SK-N-SH (cell line): Measurements from ENCODE around the gene LHX6. TPM values are rescaled to one million over a fixed set of nuclear protein-coding genes. Genes with fewer than 3 reads are reported as not detected.

Source experiments
- CTCF ChIA-PET: fragments of 300-600, 350-600 bp; formaldehyde crosslinking; extraction: SDS; loops from one replicate; lab custom pipeline; 2021; lab: Yijun Ruan, JAX
- POLR2A ChIA-PET: fragments of 350-600 bp; sonication (Branson Sonifier 250); formaldehyde crosslinking; extraction: SDS; loops from one replicate; lab custom pipeline; 2020; ENCODE audit warnings: antibody characterized with exemption, inconsistent platforms; lab: Yijun Ruan, JAX
- DNase-seq: peaks from one replicate; pipeline ENCODE4 v3.0.0; 2012
- H2AFZ ChIP-seq: fragments of 200-600 bp; sonication (generic); 2 replicates; pipeline ENCODE4 v1.8.1; 2016; ENCODE audit warnings: antibody characterized with exemption, mild to moderate bottlenecking, low read depth
- H3F3A ChIP-seq: fragments of 200-600 bp; sonication (generic); replicated peaks from 2 replicates; pipeline ENCODE3; 2016; ENCODE audit warnings: antibody characterized with exemption, mild to moderate bottlenecking; ENCODE audit not compliant: insufficient read depth
- H3K27ac ChIP-seq, 2 experiments: fragments of 200-500 bp in 1 of 2; fragments of 200-600 bp in 1 of 2; sonication (Bioruptor generic) in 1 of 2; sonication (generic), shearing (Covaris generic) in 1 of 2; 2 replicates each; pipeline versions ENCODE4 v1.5.1 to v1.6.1; 2014 to 2016; ENCODE audit warnings: low read depth in 2 of 2, inconsistent platforms in 1 of 2, low read length in 1 of 2, mild to moderate bottlenecking in 1 of 2, mixed read lengths in 1 of 2
- H3K27me3 ChIP-seq: fragments of 200-600 bp; sonication (generic), shearing (Covaris generic); 2 replicates; pipeline ENCODE4 v1.6.1; 2016; ENCODE audit warnings: mixed run types; ENCODE audit not compliant: insufficient read depth
- H3K36me3 ChIP-seq, 2 experiments: fragments of 200-500 bp in 1 of 2; fragments of 200-600 bp in 1 of 2; sonication (Bioruptor generic) in 1 of 2; sonication (generic) in 1 of 2; replicated peaks in 1 of 2; 2 replicates each; pipeline versions ENCODE3 to v1.5.1; 2014 to 2016; ENCODE audit warnings: low read length in 1 of 2, mild to moderate bottlenecking in 1 of 2; ENCODE audit not compliant: insufficient read depth in 2 of 2, control insufficient read depth in 1 of 2
- H3K4me1 ChIP-seq, 2 experiments: fragments of 200-500 bp in 1 of 2; fragments of 200-600 bp in 1 of 2; sonication (Bioruptor generic) in 1 of 2; sonication (generic), shearing (Covaris generic) in 1 of 2; 2 replicates each; pipeline versions ENCODE4 v1.5.1 to v1.6.1; 2014 to 2016; ENCODE audit warnings: low read depth in 1 of 2, low read length in 1 of 2, mixed run types in 1 of 2; ENCODE audit not compliant: insufficient read depth in 2 of 2, control insufficient read depth in 1 of 2
- H3K4me2 ChIP-seq: fragments of 200-600 bp; sonication (generic), shearing (Covaris generic); 2 replicates; pipeline ENCODE4 v1.6.1; 2017; ENCODE audit warnings: mixed run types
- H3K4me3 ChIP-seq, 2 experiments: fragments of 200-500 bp in 1 of 2; fragments of 200-600 bp in 1 of 2; sonication (Bioruptor generic) in 1 of 2; sonication (generic), shearing (Covaris generic) in 1 of 2; 2 replicates each; pipeline versions ENCODE4 v1.5.1 to v1.8.1; 2014 to 2016; ENCODE audit warnings: low read depth in 2 of 2, inconsistent platforms in 1 of 2, low read length in 1 of 2, mild to moderate bottlenecking in 1 of 2, mixed read lengths in 1 of 2, moderate library complexity in 1 of 2
- H3K79me2 ChIP-seq: fragments of 200-600 bp; sonication (generic); 2 replicates; pipeline ENCODE4 v1.8.1; 2017; ENCODE audit warnings: mild to moderate bottlenecking; ENCODE audit not compliant: insufficient read depth
- H3K9ac ChIP-seq: fragments of 200-600 bp; sonication (generic); 2 replicates; pipeline ENCODE4 v1.6.1; 2017; ENCODE audit warnings: mixed run types
- H3K9me2 ChIP-seq: fragments of 200-600 bp; sonication (generic); 2 replicates; pipeline ENCODE4 v1.6.1; 2017; ENCODE audit warnings: mixed run types
- H3K9me3 ChIP-seq: fragments of 200-600 bp; sonication (generic); 2 replicates; pipeline ENCODE4 v1.6.1; 2017; ENCODE audit warnings: mixed run types, mild to moderate bottlenecking, moderate library complexity
- H4K20me1 ChIP-seq: fragments of 200-600 bp; sonication (generic); 2 replicates; pipeline ENCODE4 v1.6.1; 2017; ENCODE audit warnings: mild to moderate bottlenecking, mixed run types; ENCODE audit not compliant: insufficient read depth
- CHD2 ChIP-seq: fragments of 150-350 bp; IDR thresholded peaks from 2 replicates; pipeline ENCODE4 v1.6.1; 2018; ENCODE audit warnings: low read length; ENCODE audit not compliant: partially characterized antibody
- EZH2phosphoT487 ChIP-seq: fragments of 200-600 bp; sonication (generic); IDR thresholded peaks from 2 replicates; pipeline ENCODE4 v1.6.1; 2017; ENCODE audit warnings: low read depth, mixed run types, mild to moderate bottlenecking, antibody characterized with exemption, moderate library complexity, borderline replicate concordance
- FOXM1 ChIP-seq: IDR thresholded peaks from 2 replicates; pipeline ENCODE4 v1.4.0; 2012; ENCODE audit warnings: low read depth, mild to moderate bottlenecking
- GABPA ChIP-seq: IDR thresholded peaks from 2 replicates; pipeline ENCODE4 v1.4.0; 2012; ENCODE audit warnings: low read depth, mild to moderate bottlenecking
- GATA2 ChIP-seq: sonication (generic); formaldehyde crosslinking; IDR thresholded peaks from 2 replicates; pipeline ENCODE4 v1.5.0; 2020; ENCODE audit warnings: mild to moderate bottlenecking, missing genetic modification reagents
- IRF3 ChIP-seq: fragments of 150-350 bp; IDR thresholded peaks from 2 replicates; pipeline ENCODE4 v1.6.1; 2016; ENCODE audit warnings: mild to moderate bottlenecking, low read depth, low read length
- JUND ChIP-seq: IDR thresholded peaks from 2 replicates; pipeline ENCODE4 v1.4.0; 2012
- MXI1 ChIP-seq: IDR thresholded peaks from 2 replicates; pipeline ENCODE4 v1.6.1; 2012; ENCODE audit warnings: mild to moderate bottlenecking, low read depth, low read length, improper control_type of control experiment
- RCOR1 ChIP-seq: fragments of 150-350 bp; IDR thresholded peaks from 2 replicates; pipeline ENCODE4 v1.6.1; 2017; ENCODE audit warnings: antibody characterized with exemption, low read length
- RFX5 ChIP-seq: IDR thresholded peaks from 2 replicates; pipeline ENCODE4 v1.6.1; 2012; ENCODE audit warnings: mild to moderate bottlenecking, improper control_type of control experiment, low read length
- SIN3A ChIP-seq: IDR thresholded peaks from 2 replicates; pipeline ENCODE4 v1.6.1; 2012; ENCODE audit warnings: low read depth, mild to moderate bottlenecking, low read length, moderate library complexity, borderline replicate concordance
- SMC3 ChIP-seq: IDR thresholded peaks from 2 replicates; pipeline ENCODE4 v1.6.1; 2012; ENCODE audit warnings: low read depth, low read length, improper control_type of control experiment
- USF2 ChIP-seq: fragments of 150-350 bp; IDR thresholded peaks from 2 replicates; pipeline ENCODE4 v1.6.1; 2017; ENCODE audit warnings: antibody characterized with exemption, low read length, low read depth, borderline replicate concordance
- ZBTB33 ChIP-seq: IDR thresholded peaks from 2 replicates; pipeline ENCODE4 v1.4.0; 2012; ENCODE audit warnings: low read depth, borderline replicate concordance
- WGBS: methylation state at CpG from one replicate; pipeline ENCODE4 v1.1.6; 2017; ENCODE audit warnings: low lambda C conversion rate; 5-methylcytosine and 5-hydroxymethylcytosine counted together
- polyA plus RNA-seq, 3 experiments: library from polyadenylated mRNA; depleted of rRNA; stranded (reverse); fragments of >200 nt; gene quantifications; 2 replicates each; pipeline ENCODE4 v1.2.3, GENCODE V29; 2012

The LHX6 gene
- polyA plus RNA-seq, 1 of the 3 experiments (the other 2 are of a cell fraction), result 0.02 TPM

- no peak overlapping the region for H3K9ac ChIP-seq
- TF ChIP-seq FOXM1 (no peak), SMC3 (no peak), ZBTB33 (no peak), GATA2 (CRISPR knock-in tag) (no peak), EZH2phosphoT487 (peak; percentile 85; the same call in 1 of the 2 replicates)
Measured at GRCh38 chr9:122227575-122227900, 1.2 kb downstream of the LHX6 start.

GRCh38 chr9:122226758-122227574 lies 1.8 kb downstream of the LHX6 start:
- H3K9me3 ChIP-seq, result no peaks in the 10 kb centered on the region
- H3K4me3 ChIP-seq, result no peak overlapping the region
- no peaks in the 10 kb centered on the region for H4K20me1 ChIP-seq
- H3K27me3 ChIP-seq, result peaks cover 94% of the 10 kb centered on the region
- POLR2A ChIA-PET, result no interaction called here
- no peaks in the 10 kb centered on the region for H3K79me2 ChIP-seq
- no peaks in the 10 kb centered on the region for H3K9me2 ChIP-seq
- H3K27ac ChIP-seq, result no peak overlapping the region
- no peak for TF ChIP-seq IRF3
- TF ChIP-seq USF2, result no peak
- TF ChIP-seq MXI1, result no peak
- TF ChIP-seq ZBTB33, result no peak
- no peak for TF ChIP-seq RFX5
- TF ChIP-seq SIN3A, result no peak
- no peak for TF ChIP-seq RCOR1
- no peak for TF ChIP-seq JUND
- TF ChIP-seq GABPA, result no peak
- TF ChIP-seq CHD2, result no peak
- H3K9ac ChIP-seq, result no peak overlapping the region
- H3F3A ChIP-seq, result no peaks in the 10 kb centered on the region
- peaks cover 0 to 4% of the 10 kb centered on the region in 2 experiments; a peak in 1 of 4 replicates for H3K4me1 ChIP-seq
- CTCF ChIA-PET, result interaction anchor here (1.3 to 2.4 kb wide), 3 partner anchors 69 to 128 kb away, joined by 6 to 8 read pairs (median 6); no protein-coding TSS in a partner anchor
- 10% methylated on average over 37 of the region's 59 CpGs for WGBS
- DNase-seq, result peak; percentile 69
- H3K36me3 ChIP-seq, result no peaks in the 10 kb centered on the region
- H2AFZ ChIP-seq, result no peak overlapping the region
- no peak overlapping the region for H3K4me2 ChIP-seq

More at GRCh38 chr9:122227575-122227900, 1.2 kb downstream of the LHX6 start:
- no peak overlapping the region for H2AFZ ChIP-seq
- H4K20me1 ChIP-seq, result no peaks in the 10 kb centered on the region
- DNase-seq, result no peak
- H3K27ac ChIP-seq, result no peak overlapping the region
- CTCF ChIA-PET, result no interaction called here
- no peaks in the 10 kb centered on the region for H3K9me3 ChIP-seq
- POLR2A ChIA-PET, result no interaction called here
- H3K4me2 ChIP-seq, result no peak overlapping the region
- peaks cover 93% of the 10 kb centered on the region for H3K27me3 ChIP-seq
- H3F3A ChIP-seq, result no peaks in the 10 kb centered on the region
- H3K79me2 ChIP-seq, result no peaks in the 10 kb centered on the region
- H3K9me2 ChIP-seq, result no peaks in the 10 kb centered on the region
- 16% methylated on average over 10 of the region's 10 CpGs for WGBS
- H3K36me3 ChIP-seq, result no peaks in the 10 kb centered on the region
- peaks cover 0 to 4% of the 10 kb centered on the region in 2 experiments; a peak in 1 of 4 replicates for H3K4me1 ChIP-seq
- no peak overlapping the region for H3K4me3 ChIP-seq
